Umbilical cord (tissue), 2 donors: ENCODE measurements around the gene QPRT. TPM values are rescaled to one million over a fixed set of nuclear protein-coding genes. Genes with fewer than 3 reads are reported as not detected.
"Not testable (repeated sequence)": the region's sequence is repeated elsewhere in the genome, so short reads cannot be mapped to it uniquely, and the experiment has no call there.

ENCODE experiments used
- DNase-seq: peaks from one replicate; pipeline ENCODE4 v3.0.0-alpha.2; 2015; ENCODE audit warnings: low spot score
- total RNA-seq: library from RNA; depleted of rRNA; stranded (reverse); fragments of >200 nt; gene quantifications from one replicate; pipeline ENCODE4 v1.2.3, GENCODE V29; 2014; ENCODE audit warnings: low replicate concordance; ENCODE audit not compliant: insufficient read depth

QPRT gene
- 56.3 TPM for total RNA-seq

GRCh38 chr16:29678691-29679267 is at the start of gene QPRT:
TSS of gene QPRT (plus strand) at chr16:29679180. CDS start at chr16:29679198, 18 bp downstream.
- peak; percentile 97 for DNase-seq

GRCh38 chr16:29629318-29629717 is 49.7 kb upstream of the QPRT start:
- DNase-seq = not testable (repeated sequence)

- not testable (repeated sequence) for DNase-seq
Observed at GRCh38 chr16:29631658-29632057, 47.3 kb upstream of the QPRT start.

GRCh38 chr16:29635902-29636301 is 43.1 kb upstream of the QPRT start:
- DNase-seq = peak; percentile 32

GRCh38 chr16:29636368-29636767 is 42.6 kb upstream of the QPRT start:
- not testable (repeated sequence) for DNase-seq

GRCh38 chr16:29638751-29639150 is 40.2 kb upstream of the QPRT start:
- DNase-seq = not testable (repeated sequence)

GRCh38 chr16:29641561-29641960 is 37.4 kb upstream of the QPRT start:
- no peak for DNase-seq

GRCh38 chr16:29643596-29643995 is 35.4 kb upstream of the QPRT start:
- DNase-seq = no peak

GRCh38 chr16:29644338-29644857 is 34.6 kb upstream of the QPRT start:
- no peak for DNase-seq

GRCh38 chr16:29644973-29645693 is 33.8 kb upstream of the QPRT start:
- no peak for DNase-seq

GRCh38 chr16:29645694-29646187 is 33.2 kb upstream of the QPRT start:
- DNase-seq = no peak

- DNase-seq = no peak
Observed at GRCh38 chr16:29646947-29647346, 32.0 kb upstream of the QPRT start.

- DNase-seq = no peak
Observed at GRCh38 chr16:29649588-29650494, 29.1 kb upstream of the QPRT start.

- DNase-seq = no peak
Observed at GRCh38 chr16:29650771-29651170, 28.2 kb upstream of the QPRT start.

- no peak for DNase-seq
Observed at GRCh38 chr16:29651774-29652349, 27.1 kb upstream of the QPRT start.

- DNase-seq = no peak
Observed at GRCh38 chr16:29653471-29653870, 25.5 kb upstream of the QPRT start.

GRCh38 chr16:29653890-29654289 is 25.1 kb upstream of the QPRT start:
- DNase-seq = not testable (repeated sequence)

GRCh38 chr16:29656688-29657523 is 22.1 kb upstream of the QPRT start:
- no peak for DNase-seq

GRCh38 chr16:29658705-29659104 is 20.3 kb upstream of the QPRT start:
- DNase-seq = no peak

GRCh38 chr16:29662000-29662728 is 16.8 kb upstream of the QPRT start:
- no peak for DNase-seq
